Activated CD8-positive, alpha-beta memory T cell treated with anti-CD3 and anti-CD28 coated beads, Interleukin-2, amount 10 ng/mL, durations not matched to agents 7 days and 5 days (primary cell): ENCODE data around the gene CCR5AS.

Experiments used
- ATAC-seq: fragments of 150-1000 bp; cut with Tn5 transposase; one replicate; pipeline ENCODE4 v1.10.0; 2021; ENCODE audit warnings: moderate library complexity
- CTCF ChIA-PET: fragments of 350-600 bp; sonication (Branson Sonifier 250); formaldehyde crosslinking; loops from one replicate; lab custom pipeline; 2021; ENCODE audit warnings: antibody characterized with exemption; lab: Charles Lee
- DNase-seq: peaks from one replicate; pipeline ENCODE4 v3.0.0-alpha.2; 2020
- H3K27ac Mint-ChIP-seq: one replicate; pipeline ENCODE4 v1.8.0; 2021; ENCODE audit warnings: mild to moderate bottlenecking, mixed read lengths
- H3K27me3 Mint-ChIP-seq: one replicate; pipeline ENCODE4 v1.8.0; 2021; ENCODE audit warnings: mixed read lengths
- H3K36me3 Mint-ChIP-seq: one replicate; pipeline ENCODE4 v1.8.0; 2021; ENCODE audit warnings: mild to moderate bottlenecking, mixed read lengths
- H3K4me1 Mint-ChIP-seq: one replicate; pipeline ENCODE4 v1.8.0; 2021; ENCODE audit warnings: mixed read lengths
- H3K4me3 Mint-ChIP-seq: one replicate; pipeline ENCODE4 v1.8.0; 2021; ENCODE audit warnings: mild to moderate bottlenecking, moderate library complexity, mixed read lengths
- H3K9me3 Mint-ChIP-seq: one replicate; pipeline ENCODE4 v1.8.0; 2022; ENCODE audit warnings: low read depth, mixed read lengths

Gene CCR5AS

DNA sequence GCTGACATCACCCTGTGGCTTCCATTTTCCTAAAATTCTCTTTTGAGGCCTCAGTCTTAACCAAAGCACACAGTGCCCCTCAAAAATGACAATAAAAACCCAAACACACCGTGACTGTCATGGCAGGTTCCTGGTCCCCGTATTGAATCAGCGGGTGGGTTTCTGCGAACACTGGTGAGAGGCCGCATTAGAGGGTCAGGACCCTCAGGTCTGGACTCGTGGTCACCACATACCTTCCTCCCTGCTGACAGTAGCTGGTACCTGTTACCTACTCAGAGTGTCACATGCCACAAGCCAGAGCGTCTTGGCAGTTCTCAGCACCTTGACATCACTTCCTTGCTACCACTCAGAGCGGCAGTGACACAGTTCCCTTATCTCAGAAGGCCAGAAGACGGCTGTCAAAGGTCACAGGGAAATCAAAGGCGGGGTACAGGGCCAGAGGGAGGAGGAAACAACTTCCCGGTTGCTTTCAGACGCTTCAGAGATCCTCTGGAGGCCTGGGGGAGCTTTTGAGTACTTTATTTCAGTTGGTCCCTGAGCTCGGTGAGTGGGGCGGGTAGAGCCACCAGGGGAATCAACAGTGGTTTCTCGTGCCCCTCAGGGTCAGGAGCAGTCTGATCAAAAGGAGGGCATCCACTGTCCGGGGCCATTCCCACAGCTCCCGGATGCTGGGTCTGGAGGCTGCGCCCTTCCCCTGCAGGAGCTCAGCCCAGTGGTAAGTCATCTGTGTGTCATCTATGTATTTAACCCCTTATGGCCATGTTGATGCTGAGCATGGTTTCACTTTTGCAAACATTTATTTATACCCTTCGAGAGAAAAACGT, at the start of gene CCR5AS, which contains the start of gene CCRL2:
Gene CCR5AS, minus strand, starts transcription at position 279 of the 824 bp plus-strand sequence.
Gene CCRL2, plus strand, starts transcription at position 472 of the 824 bp plus-strand sequence. CDS start 821 bp downstream, outside the sequence.
- Mint-ChIP-seq H3K36me3 (peaks cover 17% of the 10 kb centered on the region), H3K27me3 (peaks cover 6% of the 10 kb centered on the region), H3K9me3 (no peaks in the 10 kb centered on the region), H3K4me3 (peak within 1 kb of the TSS; percentile 86), H3K4me1 (peaks cover 39% of the 10 kb centered on the region), H3K27ac (peak within 1 kb of the TSS; percentile 96)
- DNase-seq: peak; percentile 81
- CTCF ChIA-PET: interaction anchor here (0.9 to 2.9 kb wide), 14 partner anchors 20 to 468 kb away, joined by 3 to 18 read pairs (median 5); partner anchors contain the start of gene CCR5
- ATAC-seq: peak; percentile 90

DNA sequence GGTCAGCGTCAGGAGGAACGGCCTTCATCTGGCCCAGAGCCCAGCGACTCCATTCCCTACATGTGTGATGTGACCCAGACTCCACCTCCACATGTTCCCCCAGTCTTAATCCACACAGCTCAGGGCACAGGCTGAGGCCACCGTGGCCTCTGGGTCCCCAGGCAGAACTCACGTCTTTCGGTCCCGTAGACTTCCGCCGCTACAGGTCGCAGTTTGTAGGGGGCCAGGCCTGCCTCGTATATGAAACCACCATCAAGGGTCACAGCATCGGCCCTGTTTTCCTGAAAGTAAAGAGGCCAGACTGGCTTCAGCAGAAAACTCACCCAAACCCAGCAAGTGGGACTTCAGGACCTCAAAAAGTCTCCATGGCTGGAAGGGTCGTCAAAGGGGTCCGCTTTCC, 49.3 kb upstream of the CCR5AS start:
- Mint-ChIP-seq H3K27me3 (peaks cover 59% of the 10 kb centered on the region), H3K36me3 (no peaks in the 10 kb centered on the region), H3K4me1 (peaks cover 7% of the 10 kb centered on the region), H3K27ac (no peak overlapping the region), H3K4me3 (no peak overlapping the region), H3K9me3 (peaks cover 4% of the 10 kb centered on the region)
- CTCF ChIA-PET: no interaction called here
- ATAC-seq (no peak), DNase-seq (peak; percentile 39)

DNA sequence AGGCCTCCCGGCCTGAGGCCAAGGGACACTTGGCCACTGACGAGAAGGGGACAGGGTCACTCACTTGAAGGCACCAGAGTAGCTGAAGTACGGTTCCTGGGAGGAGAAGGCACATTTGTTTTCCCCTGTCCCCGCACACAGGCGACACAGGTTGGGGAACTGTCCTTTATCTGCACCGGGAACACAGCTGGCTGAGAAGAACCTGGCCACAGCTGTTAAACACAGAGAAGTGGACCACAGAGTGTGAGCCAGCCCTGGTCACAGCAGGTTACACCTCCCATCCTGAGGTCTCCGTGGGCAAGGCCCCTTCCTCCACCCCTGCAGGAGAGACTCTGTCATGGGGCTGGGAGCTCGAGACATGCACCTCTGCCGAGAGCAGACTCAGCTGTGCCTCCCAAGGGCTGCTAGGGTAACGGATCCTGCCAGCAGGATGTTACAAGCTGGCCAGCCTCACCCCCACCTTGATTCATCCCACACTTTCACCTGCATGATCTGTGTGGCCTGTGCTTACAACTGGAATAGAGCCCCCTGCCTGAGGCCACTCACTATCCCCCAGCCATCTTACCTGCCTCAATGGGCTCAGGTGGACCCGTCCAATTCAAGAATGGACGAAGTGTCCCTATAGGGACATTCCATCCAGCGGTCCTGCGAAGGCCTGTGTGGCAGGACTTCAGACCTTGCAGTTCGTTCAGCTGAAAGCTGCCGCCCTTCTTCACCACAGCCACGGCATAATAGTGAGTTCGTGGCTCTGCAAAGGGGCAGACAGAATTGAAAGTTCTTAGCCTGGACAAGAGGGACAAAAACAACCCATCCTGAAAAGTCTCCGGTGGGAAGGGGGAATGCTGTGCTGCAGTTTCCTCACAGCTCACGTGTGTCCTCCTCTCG, 48.6 kb upstream of the CCR5AS start:
- ATAC-seq (no peak), DNase-seq (peak; percentile 34)
- Mint-ChIP-seq H3K36me3 (no peaks in the 10 kb centered on the region), H3K27ac (no peak overlapping the region), H3K4me1 (peaks cover 7% of the 10 kb centered on the region), H3K9me3 (peaks cover 3% of the 10 kb centered on the region), H3K4me3 (no peak overlapping the region), H3K27me3 (peaks cover 58% of the 10 kb centered on the region)
- CTCF ChIA-PET: no interaction called here

DNA sequence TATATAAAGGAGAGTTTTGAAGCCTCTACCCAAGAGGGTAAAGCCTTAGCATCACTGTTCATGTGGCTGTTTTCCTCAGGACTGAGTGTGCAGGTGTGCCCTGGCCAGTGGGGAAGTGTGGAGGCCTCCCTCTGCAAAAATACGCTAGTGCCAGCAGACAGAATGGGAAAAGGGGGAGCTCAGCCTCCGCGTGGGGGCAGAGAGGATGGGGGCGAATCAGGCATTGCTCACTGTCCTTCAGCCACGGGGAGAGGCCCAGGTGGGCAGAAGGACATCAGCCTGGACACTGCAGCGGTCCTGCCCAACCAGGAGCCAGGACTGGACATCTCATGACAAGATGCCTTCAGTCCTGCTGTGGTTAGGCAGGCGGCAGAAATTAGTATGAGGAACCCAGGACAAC, 47.7 kb upstream of the CCR5AS start:
- Mint-ChIP-seq H3K4me3 (no peak overlapping the region), H3K36me3 (no peaks in the 10 kb centered on the region), H3K27me3 (peaks cover 49% of the 10 kb centered on the region), H3K9me3 (no peaks in the 10 kb centered on the region), H3K4me1 (peaks cover 7% of the 10 kb centered on the region), H3K27ac (no peak overlapping the region)
- ATAC-seq (no peak), DNase-seq (peak; percentile 27)
- CTCF ChIA-PET: no interaction called here

DNA sequence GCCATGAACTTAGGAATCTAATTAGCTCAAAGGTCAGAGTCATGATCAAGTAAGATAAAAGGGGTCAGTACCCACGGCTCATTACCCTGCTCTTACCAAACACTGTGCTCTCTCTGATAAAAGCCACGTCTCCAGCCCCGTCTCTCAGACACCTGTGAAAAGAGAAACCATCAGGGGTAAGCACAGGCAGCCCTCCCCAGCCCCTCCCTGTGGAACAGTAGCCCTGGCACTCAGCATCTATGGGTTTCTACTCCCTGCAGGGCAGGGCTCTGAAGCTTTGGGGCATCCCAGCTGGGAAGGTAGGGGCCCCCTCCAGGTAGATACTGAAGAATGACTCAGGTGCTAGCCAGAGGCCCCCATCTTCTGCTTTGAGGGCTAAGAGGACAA, 47.3 kb upstream of the CCR5AS start:
- peaks cover 45% of the 10 kb centered on the region for H3K27me3 Mint-ChIP-seq
- H3K36me3 Mint-ChIP-seq: no peaks in the 10 kb centered on the region
- CTCF ChIA-PET: no interaction called here
- no peak overlapping the region for H3K27ac Mint-ChIP-seq
- DNase-seq (peak; percentile 37), ATAC-seq (no peak)
- no peaks in the 10 kb centered on the region for H3K9me3 Mint-ChIP-seq
- H3K4me3 Mint-ChIP-seq: no peak overlapping the region
- H3K4me1 Mint-ChIP-seq: peaks cover 7% of the 10 kb centered on the region

DNA sequence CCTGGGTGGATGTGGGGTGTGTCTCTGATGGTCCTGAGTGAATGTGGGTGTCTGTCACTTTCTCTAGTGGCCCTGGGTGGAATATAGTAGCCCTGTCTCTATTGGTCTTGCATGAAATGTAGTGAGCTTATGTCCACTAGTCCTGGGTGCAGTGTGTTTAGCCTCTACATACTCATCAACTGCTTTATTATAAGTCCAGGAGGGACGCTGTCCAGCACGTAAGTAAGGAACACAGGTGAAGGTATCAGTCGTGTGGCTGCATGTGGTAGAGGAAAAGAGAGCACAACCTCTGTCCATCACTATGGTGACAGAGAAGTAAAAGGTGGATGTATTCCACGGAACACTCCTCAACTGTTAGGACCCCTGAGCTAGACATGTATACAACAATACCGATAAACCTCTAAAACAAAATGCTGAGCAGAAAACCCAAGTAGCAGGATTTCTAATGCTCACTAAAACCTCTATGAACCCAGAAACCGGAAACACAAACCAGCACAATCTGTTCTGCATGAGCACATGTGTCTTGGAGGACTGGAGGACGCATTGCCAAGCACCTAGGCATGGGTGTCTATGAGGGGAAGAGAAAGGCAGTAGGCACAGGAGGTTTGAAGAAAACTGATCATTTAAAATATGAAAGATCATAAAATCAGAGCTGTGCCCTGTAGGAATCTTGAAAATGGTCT, 46.8 kb upstream of the CCR5AS start:
- ATAC-seq: no peak
- no peak overlapping the region for H3K4me3 Mint-ChIP-seq
- H3K27me3 Mint-ChIP-seq: peaks cover 42% of the 10 kb centered on the region
- H3K4me1 Mint-ChIP-seq: peaks cover 7% of the 10 kb centered on the region
- no peaks in the 10 kb centered on the region for H3K9me3 Mint-ChIP-seq
- CTCF ChIA-PET: no interaction called here
- H3K36me3 Mint-ChIP-seq: no peaks in the 10 kb centered on the region
- no peak overlapping the region for H3K27ac Mint-ChIP-seq
- DNase-seq: peak; percentile 22

DNA sequence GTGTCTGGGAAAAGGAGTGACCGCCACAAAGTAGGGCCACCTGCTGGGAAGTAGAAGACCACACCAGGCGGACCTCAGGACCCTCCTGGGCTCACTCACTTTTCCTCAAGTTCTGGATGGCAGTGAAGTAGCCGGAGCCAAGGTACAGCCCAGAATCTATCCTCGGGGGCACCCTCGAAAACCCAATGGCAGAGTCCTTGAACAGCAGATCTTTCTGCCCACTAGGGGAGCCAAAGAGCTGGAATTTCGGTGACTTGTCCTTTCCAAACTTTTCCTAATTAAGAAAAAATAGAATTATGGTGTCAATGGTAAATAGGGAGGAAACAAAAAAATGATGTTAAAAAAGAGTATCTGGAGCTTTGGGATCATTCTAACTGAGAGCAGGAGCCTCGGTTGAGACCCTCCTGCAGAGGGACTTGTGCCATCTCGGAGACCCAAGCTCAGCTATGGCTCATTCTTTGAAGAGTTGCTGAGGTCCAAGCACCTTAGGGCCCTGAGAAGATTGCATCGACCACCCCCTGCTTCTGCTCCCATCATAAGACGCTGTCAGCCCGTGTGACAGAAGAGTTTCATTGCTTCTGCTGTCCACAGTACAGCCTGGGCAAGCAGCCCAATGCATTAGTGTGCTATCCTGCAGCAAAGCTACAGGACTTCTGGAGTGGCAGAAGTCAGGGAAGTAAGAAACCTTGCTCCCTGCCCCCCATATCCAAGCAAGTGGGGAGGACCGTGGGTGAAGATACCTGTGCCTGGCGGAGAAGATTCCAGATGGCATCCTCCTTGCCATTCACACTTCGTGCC, 43.1 kb upstream of the CCR5AS start:
- Mint-ChIP-seq H3K4me1 (peaks cover 7% of the 10 kb centered on the region), H3K36me3 (no peaks in the 10 kb centered on the region), H3K4me3 (no peak overlapping the region), H3K27ac (no peak overlapping the region), H3K27me3 (peaks cover 37% of the 10 kb centered on the region), H3K9me3 (no peaks in the 10 kb centered on the region)
- CTCF ChIA-PET: interaction anchor here (0.7 to 2.0 kb wide), 7 partner anchors 16 to 112 kb away, joined by 3 to 6 read pairs (median 3); no protein-coding TSS in a partner anchor
- ATAC-seq: no peak
- peak; percentile 27 for DNase-seq

DNA sequence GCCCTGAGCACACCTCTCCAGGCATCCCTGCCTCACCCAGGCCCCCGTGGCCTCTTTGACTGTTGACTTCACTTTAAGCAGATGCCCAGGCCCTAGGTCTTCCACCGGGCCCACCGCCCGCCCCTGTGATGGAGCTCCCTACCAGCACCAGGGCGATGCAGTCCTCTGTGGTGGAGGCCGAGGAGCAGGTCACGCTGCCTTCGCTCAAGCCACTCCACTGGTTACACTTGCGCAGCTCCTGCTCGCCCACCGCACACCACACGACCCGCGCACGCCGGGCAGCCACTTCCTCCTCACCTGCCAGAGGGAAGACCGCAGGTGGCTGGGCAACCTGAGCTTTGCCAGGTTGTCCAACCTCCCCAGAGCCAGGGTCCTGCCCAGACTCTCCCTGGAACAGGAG, 41.9 kb upstream of the CCR5AS start:
- peaks cover 30% of the 10 kb centered on the region for H3K27me3 Mint-ChIP-seq
- no peak overlapping the region for H3K27ac Mint-ChIP-seq
- no peak for ATAC-seq
- DNase-seq: no peak
- no peaks in the 10 kb centered on the region for H3K9me3 Mint-ChIP-seq
- CTCF ChIA-PET: interaction anchor here (0.6 kb wide), 1 partner anchor 31 kb away, joined by 3 read pairs; no protein-coding TSS in a partner anchor
- no peaks in the 10 kb centered on the region for H3K36me3 Mint-ChIP-seq
- H3K4me3 Mint-ChIP-seq: no peak overlapping the region
- peaks cover 11% of the 10 kb centered on the region for H3K4me1 Mint-ChIP-seq

DNA sequence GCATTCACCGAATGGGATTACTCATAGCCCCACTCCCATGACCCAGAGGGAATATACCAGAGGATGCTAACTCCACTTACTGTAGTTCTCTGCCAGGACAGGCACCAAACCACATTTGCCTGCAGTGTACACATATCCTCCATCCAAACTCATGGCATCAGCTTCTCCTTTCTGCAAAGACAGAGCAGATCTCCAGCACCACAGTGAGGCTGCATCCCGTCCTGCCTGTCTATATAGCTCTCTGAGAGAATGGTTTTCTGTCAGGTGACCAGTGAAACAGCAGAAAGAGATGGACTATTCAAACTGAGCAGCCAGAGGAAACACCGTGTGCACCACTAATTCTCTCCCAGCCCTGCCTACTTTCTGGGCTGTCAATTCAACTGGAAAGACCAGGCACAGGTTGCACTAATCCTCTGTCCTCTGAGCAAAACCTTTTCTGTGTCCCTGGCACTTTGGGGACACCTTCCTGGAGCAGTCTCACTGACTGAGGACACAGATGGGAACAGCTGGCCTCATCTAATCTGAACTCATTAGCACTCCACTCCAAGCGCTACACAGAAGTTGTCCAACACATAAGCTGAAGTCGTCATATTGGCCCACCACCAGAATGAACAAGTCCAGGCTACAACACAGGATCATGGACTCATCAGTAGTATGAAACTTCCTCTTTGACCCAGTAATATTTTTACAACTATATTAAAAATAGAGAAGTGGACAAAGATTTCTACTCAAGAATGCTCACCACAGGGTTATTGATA, 40.5 kb upstream of the CCR5AS start:
- no peaks in the 10 kb centered on the region for H3K36me3 Mint-ChIP-seq
- ATAC-seq: no peak
- H3K9me3 Mint-ChIP-seq: no peaks in the 10 kb centered on the region
- H3K4me1 Mint-ChIP-seq: peaks cover 7% of the 10 kb centered on the region
- H3K27ac Mint-ChIP-seq: no peak overlapping the region
- peaks cover 17% of the 10 kb centered on the region for H3K27me3 Mint-ChIP-seq
- H3K4me3 Mint-ChIP-seq: no peak overlapping the region
- no peak for DNase-seq
- CTCF ChIA-PET: no interaction called here

DNA sequence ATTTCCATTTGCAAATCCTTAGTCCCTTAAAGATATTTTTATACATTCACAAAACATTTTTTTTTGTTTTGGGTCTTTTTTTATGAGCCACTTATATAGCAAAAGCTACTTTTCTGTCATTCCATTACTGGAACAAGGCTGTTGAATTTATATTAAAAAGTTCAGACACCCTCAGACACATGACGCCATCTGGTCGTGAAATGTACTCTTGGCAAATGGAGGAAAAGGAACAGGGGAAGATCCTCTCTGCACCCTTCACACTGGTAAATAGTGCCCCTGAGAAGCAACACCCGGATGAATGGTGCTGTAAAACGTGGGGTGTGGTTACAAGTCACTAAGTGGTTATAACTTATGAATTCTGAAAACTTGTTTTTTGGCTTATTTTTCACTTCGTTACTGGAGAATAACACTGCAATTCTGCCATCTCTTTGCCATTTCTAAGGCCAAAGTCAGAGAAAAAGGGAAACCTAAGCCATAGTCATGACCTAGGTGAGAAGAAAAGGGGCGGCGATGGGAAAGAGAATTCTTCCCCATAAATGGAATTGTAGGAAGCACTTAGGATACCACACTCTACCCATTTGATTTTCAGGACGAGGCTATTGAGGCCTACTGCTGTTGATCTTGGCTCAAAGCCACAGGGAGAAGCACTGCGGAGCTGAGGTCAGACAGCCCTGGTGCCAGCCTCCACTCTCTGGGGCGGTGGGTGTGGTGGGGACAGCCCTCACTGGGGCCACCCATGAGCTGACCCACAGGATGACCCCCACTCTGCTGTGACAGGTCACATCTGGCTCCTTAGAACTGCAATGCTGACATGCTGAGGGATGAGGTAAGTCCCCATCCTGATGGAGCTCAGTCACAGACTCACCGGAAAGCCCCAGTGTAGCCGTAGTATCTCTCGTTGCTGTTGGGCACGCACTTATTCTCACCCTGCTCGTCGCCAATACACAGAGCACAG, 36.0 kb upstream of the CCR5AS start:
- Mint-ChIP-seq H3K4me1 (peaks cover 28% of the 10 kb centered on the region), H3K27me3 (peaks cover 4% of the 10 kb centered on the region), H3K36me3 (no peaks in the 10 kb centered on the region), H3K27ac (no peak overlapping the region), H3K9me3 (no peaks in the 10 kb centered on the region), H3K4me3 (no peak overlapping the region)
- DNase-seq (no peak), ATAC-seq (no peak)
- CTCF ChIA-PET: interaction anchor here (0.7 to 3.0 kb wide), 4 partner anchors 46 to 235 kb away, joined by 3 to 21 read pairs (median 3); no protein-coding TSS in a partner anchor
